ENCODE data around the gene RAB13.
A peak's percentile ranks its signal among the peaks of the same experiment; 100 is the strongest.
"Not testable (repeated sequence)": the region's sequence is repeated elsewhere in the genome, so short reads cannot be mapped to it uniquely, and the experiment has no call there.

Gene RAB13

DNA sequence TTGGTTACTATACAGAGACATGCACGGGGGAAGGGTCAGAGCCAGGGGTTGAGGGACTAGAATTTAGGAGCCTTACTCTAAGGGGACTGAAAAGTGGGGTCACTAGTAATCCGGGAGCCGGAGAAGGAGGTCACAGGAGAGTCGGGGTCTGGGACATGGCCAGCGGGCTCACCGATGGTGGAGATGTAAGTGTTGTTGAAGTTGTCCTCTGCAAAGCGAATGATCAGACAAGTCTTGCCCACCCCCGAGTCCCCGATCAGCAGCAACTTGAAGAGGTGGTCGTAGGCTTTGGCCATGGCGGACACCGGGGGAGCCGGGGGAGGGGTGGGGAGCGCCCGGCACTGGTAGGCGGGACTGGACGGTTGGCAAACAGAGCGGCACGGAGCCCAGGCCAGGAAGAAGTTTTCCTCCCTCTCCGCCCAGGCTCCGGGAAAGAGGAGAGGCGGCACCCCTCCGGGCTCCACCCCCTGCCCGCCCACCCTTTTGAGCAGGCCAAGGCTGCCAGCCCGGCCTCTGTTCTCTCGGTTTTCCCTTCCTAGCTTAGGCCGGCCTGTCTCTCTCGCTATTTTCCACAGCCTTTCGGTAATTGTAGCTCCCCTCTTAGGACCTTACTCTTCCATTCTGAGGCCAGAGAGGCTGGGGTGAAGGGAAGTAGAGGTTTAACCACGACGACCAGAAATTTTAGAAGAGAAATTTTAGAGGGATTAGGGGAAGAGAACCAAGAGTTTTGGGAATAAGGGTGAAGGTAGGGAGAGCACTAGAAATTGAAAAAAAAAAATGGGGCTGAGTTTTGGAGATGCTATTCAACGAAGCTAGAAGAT is at the start of gene RAB13:
Gene RAB13, minus strand, starts transcription at position 399 of the 821 bp plus-strand sequence. Its CDS starts 103 bp downstream, at position 296.
- DNase-seq = peak; percentile 52

DNA sequence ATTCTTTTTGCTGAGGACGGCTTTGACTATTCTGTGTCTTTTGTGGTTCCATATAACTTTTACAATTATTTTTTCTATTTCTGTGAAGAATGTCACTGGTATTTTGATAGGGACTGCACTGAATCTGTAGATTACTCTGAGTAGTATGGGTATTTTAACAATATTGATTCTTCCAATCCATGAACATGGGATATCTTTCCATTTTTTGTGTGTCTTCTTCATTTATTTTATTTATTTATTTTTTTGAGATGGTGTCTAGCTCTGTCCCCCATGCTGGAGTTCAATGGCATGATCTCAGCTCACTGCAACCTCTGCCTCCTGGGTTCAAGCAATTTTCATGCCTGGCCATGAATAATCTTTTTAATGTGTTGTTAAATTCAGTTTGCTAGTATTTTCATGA is 47.6 kb upstream of the RAB13 start:
- not testable (repeated sequence) for DNase-seq

DNA sequence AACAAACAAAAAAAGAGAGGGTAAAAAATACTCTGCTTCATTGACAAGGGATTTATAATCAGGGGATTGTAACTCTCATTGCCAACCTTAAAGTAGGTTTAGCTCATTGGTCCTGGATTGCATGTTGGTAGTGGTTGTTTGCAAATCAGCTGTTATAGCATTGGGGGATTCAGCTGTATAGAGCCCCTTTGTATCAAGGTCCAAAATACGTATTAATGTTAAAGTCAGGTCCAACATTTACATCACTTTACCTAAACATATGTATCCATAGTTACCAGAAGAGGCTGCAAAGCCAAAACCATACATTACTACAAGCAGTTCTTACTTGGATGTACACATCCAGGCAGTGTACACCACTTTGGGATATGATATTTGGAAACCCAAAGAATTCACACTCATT is 33.8 kb upstream of the RAB13 start:
- no peak for DNase-seq

DNA sequence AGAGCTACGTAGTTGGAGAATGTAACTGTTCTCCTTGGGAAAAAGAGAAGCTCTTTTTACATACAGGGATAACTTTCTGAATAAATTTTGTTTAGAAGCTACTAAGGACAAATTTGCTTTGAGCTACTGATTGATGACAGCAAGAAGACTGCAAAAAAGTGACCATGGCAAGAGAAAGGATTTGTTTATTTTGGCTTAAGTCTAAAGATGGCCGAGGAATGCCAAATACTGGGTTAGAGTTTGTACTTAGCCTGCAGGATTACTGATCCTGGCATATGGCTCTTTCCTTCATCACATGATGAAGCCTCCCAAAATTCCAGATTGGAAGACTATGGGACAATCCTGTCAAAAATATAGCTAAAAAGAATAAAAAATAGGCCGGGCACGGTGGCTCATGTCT is 33.1 kb upstream of the RAB13 start:
- DNase-seq = no peak

DNA sequence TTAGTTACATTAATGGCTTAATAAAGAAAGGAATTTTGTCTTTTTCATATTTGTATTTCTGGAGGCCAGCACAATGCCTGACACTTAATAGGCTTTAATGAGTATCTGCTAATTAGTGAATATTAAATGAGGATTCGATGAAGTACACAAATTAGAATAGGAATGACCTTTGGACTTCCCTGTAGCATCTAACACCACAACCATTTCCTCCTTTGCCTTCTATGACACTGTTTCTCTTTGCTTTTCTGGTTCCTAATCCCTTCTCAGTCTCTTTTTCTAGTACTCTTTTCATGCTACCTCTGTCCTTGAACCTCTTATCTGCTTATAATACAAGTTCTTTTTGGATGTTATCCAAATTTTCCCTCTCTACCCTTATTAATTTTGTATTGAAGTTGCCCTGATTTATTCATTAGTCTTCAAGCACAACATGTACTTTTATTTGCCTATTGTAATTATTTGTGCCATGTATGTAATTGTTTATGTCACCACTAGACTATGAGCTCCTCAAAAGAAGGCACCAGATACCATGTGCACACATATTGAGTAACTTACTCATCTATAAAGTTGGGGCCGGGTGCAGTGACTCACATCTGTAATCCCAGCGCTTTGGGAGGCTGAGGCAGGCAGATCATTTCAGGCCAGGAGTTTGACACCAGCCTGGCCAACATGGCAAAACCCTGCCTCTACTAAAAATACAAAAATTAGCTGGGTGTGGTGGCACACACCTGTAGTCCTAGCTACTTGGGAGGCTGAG is 28.2 kb upstream of the RAB13 start:
- no peak for DNase-seq

DNA sequence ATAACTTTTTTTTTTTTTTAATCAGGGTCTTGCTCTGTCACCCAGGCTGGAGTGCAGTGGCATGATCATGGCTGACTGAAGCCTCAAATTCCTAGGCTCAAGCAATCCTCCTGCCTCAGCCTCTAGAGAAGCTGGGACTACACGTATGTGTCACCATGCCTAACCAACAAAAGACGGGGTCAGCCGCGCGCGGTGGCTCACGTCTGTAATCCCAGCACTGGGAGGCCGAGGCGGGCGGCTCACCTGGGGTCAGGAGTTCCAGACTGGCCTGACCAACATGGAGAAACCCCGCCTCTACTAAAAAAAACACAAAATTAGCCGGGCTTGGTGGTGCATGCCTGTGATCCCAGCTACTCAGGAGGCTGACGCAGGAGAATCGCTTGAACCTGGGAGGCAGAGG is 26.4 kb upstream of the RAB13 start:
- DNase-seq = not testable (repeated sequence)

DNA sequence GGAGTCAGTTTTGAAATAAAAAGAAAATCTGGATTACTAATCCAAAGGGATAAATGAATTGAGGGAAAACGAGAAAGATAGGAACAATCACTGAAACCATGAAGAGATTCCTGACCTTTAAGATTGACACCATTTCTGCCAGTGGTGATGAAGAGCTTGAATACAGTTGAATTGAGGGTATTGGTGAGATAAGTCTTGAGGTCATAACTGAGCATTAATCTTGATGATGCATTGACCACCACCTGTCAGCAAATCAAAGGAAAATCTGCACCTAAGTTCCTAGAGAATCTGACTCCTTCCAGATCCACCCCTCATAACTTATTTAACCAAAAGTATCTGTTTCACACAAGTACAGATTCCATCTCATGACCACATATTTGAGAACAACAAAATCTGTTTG is 26.0 kb upstream of the RAB13 start:
- DNase-seq = no peak

DNA sequence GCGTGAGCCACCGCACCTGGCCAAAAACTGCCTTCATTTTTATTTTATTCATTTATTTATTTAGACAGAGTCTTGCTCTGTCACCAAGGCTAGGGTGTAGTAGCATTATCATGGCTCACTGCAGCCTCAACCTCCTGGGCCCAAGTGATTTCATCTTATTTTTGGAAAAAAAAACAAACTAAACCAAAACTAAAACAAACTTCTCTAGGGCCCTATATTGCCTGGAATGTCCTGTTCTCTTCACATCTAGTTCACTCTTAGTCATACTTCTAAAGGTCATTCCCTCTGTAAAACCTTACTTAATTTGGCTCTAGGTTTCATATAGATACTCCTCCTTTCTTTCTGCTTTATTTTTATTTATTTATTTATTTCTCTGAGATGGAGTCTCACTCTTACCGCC is 20.0 kb upstream of the RAB13 start:
- no peak for DNase-seq

DNA sequence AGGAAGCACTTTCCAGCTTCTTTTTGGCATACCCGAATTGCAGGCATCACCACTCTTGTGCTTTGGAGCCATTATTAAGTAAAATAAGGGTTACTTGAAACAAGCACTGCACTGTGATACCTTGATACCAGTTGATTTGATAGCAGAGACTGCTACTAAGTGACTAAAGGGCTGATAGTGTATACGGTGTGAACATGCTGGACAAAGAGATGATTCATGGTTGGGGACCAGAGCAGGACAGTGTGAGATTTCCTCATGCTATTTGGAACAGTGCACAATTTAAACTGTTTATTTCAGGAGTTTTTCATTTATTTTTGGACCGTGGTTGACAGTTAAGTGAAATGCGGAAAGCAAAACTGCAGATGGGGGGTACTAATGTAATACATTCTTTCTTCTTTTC is 14.3 kb upstream of the RAB13 start:
- no peak for DNase-seq

DNA sequence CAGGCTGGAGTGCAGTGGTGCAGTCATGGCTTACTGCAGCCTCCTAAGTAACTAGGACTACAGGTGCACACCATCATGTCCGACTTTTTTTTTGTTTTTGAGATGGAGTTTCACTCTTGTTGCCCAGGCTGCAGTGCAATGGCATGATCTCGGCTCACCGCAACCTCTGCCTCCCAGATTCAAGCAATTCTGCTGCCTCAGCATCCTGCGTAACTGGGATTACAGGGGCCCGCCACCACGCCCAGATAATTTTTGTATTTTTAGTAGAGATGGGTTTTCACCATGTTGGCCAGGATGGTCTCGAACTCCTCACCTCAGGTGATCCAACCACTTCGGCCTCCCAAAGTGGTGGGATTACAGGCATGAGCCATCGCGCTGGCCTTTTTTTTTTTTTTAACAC is 10.7 kb upstream of the RAB13 start:
- not testable (repeated sequence) for DNase-seq

DNA sequence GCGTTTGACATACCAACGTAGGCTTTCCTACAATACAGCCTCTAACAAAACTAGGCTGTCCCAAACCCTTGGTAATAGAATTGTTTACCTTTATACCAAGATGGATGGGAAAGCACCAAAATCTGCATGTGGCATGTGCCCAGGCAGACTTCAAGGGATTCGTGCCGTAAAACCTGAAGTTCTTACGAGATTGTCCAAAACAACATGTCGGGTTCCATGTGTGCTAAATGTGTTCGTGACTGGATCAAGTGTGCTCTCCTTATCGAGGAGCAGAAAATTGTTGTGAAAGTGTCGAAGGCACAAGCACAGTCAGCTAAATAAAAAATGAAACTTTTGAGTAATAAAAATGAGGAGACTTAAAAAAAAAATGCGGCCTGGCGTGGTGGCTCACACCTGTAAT is 9.5 kb upstream of the RAB13 start:
- no peak for DNase-seq

DNA sequence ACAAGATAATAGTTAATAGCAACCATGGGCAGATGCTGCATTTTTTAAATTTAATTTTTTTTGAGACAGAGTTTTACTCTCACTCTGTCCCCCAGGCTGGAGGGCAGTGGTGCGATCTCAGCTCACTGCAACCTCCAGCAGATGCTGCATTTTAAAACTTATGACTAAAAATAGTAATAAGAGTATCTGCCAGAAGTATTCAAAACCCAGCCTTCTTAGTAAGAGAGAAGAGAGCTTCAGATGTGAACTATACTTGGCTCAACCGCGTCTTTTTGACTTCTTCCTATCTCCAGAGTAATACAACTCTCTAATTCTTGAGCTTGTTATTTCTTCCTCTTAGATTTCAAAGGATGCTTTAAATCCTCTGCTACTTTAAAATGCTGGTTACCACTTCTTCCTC is 9.1 kb upstream of the RAB13 start:
- DNase-seq = no peak

DNA sequence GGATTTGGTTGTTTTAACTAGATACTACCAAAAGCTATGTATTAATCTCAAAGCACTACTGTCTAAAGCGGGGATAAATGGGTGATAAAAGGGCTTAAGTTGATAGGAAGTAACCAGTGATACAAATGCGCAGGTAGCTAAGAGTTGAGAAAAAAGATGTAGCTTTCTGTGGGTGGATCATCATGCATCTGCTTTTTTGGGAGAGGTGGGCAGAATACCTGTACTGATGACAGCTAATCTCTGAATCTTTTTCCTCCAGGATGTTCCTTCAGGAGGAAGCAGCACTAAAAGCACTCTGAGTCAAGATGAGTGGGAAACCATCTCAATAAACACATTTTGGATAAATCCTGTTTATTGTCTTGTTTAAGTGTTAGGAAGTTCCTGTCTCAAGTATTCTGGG is 5.7 kb upstream of the RAB13 start:
- no peak for DNase-seq

DNA sequence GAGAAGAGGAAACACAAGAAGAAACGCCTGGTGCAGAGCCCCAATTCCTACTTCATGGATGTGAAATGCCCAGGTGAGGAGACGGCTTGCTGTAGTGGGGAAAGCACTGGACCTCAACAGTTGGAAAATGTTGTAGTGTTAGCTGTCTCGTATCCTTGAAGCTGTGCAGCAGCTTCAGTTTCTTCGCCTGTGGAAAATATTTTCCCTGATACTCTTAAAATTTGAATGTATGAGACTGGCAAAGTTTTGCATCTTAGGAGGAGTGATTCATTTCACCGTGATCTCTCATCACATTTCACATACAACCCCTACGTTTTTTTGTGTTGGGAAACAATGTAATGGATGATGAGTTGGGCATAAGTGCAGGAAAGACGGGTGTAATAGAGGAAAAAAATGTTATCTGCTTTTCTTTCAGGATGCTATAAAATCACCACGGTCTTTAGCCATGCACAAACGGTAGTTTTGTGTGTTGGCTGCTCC is 5.1 kb upstream of the RAB13 start:
- no peak for DNase-seq

DNA sequence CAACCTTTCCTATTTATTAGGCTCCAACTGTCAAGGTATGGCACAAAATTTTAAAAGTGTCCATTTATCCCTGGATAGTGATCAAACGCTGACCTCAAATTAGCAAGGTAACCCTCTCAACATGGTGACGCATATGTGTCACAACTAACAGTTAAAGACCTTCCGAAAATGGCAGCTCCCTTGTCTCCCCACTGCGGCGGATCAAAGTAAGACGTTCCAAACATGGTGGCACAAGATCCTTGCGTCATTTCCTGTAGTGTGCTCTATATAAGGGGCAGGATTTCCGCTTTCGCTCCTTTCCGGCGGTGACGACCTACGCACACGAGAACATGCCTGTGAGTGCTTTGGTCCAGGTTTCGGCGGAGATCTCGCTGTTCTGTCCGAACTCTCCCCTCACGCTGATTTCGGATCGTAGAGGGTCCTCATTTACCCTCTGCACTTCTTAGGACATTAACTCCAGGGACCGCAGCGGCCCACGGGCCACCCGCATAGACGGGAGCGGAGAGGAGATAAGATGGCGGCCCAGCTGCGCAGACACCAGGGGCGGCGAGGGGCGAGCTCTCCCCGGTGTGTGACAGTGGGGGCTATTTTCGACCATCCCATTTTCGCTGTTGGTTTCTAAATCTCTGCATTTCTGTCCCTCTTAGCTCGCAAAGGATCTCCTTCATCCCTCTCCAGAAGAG is 4.5 kb upstream of the RAB13 start, which contains the start of gene RPS27:
Gene RPS27, plus strand, starts transcription at position 295 of the 683 bp plus-strand sequence. Its CDS starts 35 bp downstream, at position 330.
- DNase-seq = peak; percentile 85

DNA sequence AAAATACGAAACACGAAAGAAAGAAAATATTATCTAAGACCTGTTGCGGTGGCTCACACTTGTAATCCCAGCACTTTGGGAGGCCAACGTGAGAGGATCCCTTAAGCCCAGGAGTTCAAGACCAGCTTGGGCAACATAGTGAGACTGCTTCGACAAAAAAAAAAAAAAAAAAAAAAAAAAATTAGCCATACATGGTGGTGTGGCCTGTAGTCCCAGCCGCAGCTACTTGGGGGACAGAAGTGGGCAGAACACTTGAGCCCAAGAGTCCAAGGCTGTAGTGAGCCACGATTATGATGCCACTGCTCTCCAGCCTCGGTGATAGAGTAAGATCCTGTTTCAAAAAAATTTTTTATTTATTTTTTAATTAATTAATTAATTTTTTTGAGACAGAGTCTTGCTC is 1.5 kb upstream of the RAB13 start:
- no peak for DNase-seq

DNA sequence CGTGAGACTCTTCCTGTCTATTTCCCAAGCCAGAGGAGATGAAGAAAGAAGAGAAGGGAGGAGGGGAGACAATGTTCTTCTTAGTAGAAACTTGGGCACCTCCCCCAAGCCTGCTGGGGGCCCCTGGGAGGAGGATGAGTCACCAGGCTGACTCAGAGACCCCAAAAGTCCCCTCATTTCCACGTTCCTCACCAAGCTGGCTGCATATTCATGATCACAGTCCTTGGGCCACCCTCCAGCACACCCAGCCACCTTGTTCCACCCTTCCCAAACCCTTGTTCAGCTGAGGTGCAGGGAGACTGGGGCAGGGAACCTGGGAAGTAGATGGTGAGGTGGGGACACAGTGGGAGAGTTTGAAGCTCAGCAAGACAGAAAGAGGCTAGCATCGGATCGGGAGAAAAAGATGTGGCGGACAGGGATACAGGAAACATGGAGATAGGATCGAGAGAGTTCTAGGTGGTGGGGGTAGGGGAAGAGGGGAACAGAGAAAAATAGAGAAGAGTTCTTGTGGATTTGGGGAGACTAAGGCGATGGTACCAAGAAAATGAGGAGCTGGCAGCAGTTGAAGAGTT is 712 bp downstream of the RAB13 start:
- peak; percentile 76 for DNase-seq

DNA sequence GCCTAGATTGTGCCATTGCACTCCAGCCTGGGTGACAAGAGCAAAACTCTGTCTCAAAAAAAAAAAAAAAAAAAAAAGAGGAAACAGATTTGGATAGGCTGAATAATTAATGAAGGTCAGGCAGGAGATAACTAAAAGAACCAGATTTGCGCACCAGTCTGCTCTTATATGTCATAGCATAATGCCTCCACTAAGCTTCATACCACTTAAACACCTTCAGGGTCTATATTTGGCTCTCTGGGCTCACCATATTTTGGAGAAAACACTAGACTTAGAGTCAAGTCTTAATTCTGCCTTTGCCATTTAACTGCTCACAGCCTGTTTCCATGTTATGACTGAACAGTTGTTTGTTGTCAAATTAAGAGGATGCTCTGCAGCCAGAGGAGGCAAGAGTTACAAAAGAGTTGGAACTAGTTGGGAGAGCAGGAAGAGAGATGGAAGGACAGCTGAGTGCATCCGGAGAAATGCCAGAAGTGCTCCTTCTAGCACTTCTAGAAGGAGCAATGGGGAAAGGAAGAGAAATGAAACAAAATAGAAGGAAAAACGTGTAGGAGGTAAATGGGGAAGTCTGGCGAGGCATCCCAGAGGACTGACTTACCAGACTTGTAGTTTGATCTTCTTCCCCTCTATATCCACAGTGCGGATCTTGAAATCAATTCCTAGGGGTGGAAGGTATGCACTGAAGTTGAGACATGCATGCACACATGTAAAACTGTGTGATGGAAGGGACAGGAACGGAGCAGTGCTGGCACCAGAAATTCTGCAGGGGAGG is 1.8 kb downstream of the RAB13 start:
- no peak for DNase-seq

DNA sequence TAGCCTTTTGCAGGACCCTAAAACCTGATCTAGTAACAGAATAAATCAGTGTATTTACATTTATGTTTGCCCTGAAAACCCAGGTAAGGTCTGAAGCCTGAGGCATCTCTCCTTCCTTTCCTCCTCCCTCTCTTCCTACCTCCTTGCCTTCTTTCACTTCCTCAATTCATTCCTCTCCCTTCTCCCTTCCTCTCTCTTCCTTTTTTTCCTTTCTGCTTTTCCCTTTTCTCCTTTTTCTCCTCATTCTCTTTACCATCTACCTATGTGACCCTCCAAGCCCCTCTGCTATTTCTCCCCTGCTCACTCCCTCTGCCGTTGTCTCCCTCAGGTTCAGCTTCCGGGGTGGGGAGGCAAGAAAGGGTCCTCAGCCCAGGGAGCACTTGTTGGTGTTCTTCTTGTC is 4.4 kb downstream of the RAB13 start:
- DNase-seq = not testable (repeated sequence)

DNA sequence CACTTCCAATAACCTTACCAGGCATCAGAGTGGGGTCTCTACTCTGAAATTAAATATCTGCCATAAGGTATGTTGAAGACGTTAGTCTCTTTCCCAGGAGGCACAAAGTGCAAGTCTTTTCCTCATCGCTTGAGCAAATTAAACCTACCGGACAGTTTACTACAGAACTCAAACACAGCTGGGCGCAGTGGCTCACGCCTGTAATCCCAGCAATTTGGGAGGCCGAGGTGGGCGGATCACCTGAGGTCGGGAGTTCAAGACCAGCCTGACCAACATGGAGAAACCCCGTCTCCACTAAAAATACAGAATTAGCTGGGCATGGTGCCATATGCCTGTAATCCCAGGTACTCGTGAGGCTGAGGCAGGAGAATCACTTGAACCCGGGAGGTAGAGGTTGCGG is 7.0 kb downstream of the RAB13 start:
- DNase-seq = not testable (repeated sequence)

DNA sequence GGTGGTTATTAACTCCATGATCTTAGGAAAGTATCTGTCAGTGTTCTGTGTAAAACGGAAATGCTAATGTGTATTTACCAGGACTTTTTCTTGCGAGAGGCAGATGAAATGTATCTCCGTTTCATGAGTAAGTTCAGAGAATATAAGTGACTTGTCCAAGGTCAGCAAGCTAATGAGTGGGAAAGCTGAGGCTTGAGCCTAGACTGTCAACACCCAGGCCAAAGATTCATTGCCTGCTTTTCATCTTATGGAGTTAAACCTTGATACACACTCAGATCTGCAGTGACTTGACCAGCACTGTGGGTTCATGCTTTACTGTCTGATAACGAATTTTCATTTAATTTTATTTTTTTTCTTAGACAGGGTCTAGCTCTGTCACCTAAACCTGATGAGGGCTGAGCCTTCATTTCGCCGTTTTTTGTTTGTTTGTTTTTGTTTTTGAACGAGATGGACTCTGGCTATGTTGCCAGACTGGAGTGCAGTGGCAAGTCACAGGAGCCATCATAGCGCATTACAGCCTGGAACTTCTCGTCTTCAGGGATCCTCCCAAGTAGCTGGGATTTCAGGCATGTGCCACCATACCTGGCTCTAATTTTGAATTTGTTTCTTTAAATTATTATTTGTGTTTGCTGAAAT is 7.7 kb downstream of the RAB13 start:
- DNase-seq = no peak
